ENCODE measurements around the gene LRMDA.

The LRMDA gene

DNA sequence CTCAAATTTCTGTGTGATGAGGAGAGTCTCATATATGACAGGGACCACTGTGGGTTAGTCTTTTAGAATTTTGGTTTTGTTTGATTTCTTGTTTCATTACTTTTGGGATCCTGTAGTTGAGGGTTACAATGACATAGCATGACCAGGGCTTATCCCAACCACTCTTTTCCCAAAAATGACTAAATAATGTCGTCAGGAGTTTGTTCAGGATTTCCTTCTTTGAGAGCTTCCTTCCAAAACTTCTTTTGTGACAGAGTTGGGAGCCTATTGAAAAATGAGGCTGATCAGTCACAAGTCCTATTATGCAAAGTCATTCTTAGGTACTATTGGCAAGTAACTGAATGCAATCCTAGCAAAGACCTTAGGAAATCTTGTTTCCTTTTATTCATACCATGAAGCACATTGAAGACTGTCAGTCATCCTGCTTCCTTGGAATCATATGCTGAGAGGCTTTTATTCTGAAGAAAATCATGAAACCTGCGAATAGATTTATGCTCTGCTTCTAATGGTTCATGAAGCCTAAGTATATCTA, 498.3 kb downstream of the LRMDA start:
- H3K9me3 Mint-ChIP-seq = no peaks in the 10 kb centered on the region
- H3K27me3 Mint-ChIP-seq = peaks cover 0 to 7% of the 10 kb centered on the region in 2 donors
- no peaks in the 10 kb centered on the region for H3K4me1 Mint-ChIP-seq (ENCODE audit: low read depth in 2 of 2)
- no peak overlapping the region for H3K27ac Mint-ChIP-seq
- DNase-seq (no peak), ATAC-seq (replicated peaks) (no peak)
- no peak overlapping the region for H3K4me3 Mint-ChIP-seq
- H3K36me3 Mint-ChIP-seq (ENCODE audit: insufficient read depth) = no peaks in the 10 kb centered on the region

DNA sequence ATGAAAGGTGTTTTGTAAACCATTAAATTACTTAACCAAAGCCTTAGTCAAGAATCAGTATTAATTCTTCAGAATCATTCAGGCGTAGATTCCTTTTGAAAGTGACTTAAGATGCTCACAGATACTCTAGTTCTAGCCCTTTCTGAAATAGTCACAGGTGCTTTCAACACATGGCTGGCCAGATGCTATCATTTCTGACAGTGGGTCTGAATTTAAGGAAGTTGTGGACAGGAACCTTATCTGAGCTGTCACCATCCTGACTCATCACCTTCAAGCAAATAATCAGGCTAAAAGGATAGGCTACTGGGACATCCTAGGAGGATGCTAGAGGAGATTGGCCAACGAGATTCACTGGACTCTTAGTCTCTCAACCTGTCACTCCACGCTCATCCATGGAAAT, 501.5 kb downstream of the LRMDA start:
- Mint-ChIP-seq H3K27me3 (peaks cover 0 to 16% of the 10 kb centered on the region in 2 donors), H3K36me3 (ENCODE audit: insufficient read depth) (no peaks in the 10 kb centered on the region), H3K9me3 (peaks cover 0 to 4% of the 10 kb centered on the region in 2 donors), H3K4me1 (ENCODE audit: low read depth in 2 of 2) (no peaks in the 10 kb centered on the region), H3K27ac (no peak overlapping the region), H3K4me3 (no peak overlapping the region)
- DNase-seq (no peak), ATAC-seq (replicated peaks) (no peak)

DNA sequence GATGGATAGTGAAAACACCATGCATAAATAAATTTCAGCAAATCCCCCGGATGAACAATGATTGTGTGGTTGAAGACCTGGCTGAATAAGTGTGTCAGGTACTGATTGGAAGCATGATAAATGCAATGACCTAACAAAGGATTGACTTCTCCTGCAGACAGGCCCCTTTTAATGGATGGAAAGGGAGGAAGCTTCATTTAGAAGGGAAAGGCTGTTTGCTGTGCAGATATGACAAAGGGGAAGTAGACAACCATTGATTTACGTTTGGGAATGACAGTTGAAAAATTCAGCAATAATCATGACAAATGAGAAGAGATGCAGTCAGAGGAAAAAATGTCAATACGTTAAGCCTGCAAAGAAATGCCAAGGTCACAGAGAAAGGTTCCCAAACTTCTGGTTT, 503.8 kb downstream of the LRMDA start:
- H3K36me3 Mint-ChIP-seq (ENCODE audit: insufficient read depth) = no peaks in the 10 kb centered on the region
- no peaks in the 10 kb centered on the region for H3K4me1 Mint-ChIP-seq (ENCODE audit: low read depth in 2 of 2)
- H3K27ac Mint-ChIP-seq = no peak overlapping the region
- ATAC-seq (replicated peaks) (no peak), DNase-seq (no peak)
- peaks cover 0 to 16% of the 10 kb centered on the region in 2 donors for H3K27me3 Mint-ChIP-seq
- no peak overlapping the region for H3K4me3 Mint-ChIP-seq
- peaks cover 0 to 4% of the 10 kb centered on the region in 2 donors for H3K9me3 Mint-ChIP-seq

DNA sequence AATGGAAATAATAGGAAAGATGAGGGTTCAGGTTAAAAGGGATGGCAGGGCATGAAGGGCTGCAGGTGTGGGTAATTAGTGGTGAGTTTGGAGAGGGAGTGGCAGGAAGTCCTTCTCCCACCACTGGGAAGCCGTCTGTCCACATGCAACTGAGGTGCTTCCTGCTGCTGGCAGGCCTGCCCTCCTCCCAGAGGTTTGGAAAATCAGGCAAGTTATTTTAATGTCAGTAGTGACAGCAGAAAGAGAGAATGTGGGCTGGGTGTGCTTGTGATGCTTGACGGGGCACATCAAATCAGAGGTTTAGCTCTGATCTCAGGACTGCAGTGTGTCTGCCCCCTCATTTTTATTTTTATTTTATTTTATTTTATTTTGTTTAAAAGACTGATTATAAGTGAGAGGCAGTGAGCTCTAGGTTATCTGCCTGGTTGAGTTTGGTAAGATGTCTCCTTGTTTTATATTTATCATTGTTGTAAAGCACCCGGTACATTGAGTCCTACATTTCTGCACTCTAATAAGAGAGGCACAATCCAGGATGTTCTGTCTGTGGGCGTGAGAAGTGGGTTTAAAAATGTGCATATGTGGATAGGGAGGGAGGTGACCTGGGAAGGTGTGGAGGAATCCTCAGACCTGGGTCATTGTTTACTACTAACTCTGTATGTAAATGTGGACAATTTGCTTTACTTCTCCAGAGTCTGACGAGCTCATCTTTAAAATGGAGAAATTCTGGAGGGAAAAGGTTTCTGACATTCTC, 504.4 kb downstream of the LRMDA start:
- H3K36me3 Mint-ChIP-seq (ENCODE audit: insufficient read depth) = no peaks in the 10 kb centered on the region
- peaks cover 0 to 4% of the 10 kb centered on the region in 2 donors for H3K9me3 Mint-ChIP-seq
- H3K4me3 Mint-ChIP-seq = no peak overlapping the region
- no peak overlapping the region for H3K27ac Mint-ChIP-seq
- H3K4me1 Mint-ChIP-seq (ENCODE audit: low read depth in 2 of 2) = no peaks in the 10 kb centered on the region
- DNase-seq = no peak
- H3K27me3 Mint-ChIP-seq = peaks cover 0 to 16% of the 10 kb centered on the region in 2 donors
- ATAC-seq (replicated peaks) = no peak

DNA sequence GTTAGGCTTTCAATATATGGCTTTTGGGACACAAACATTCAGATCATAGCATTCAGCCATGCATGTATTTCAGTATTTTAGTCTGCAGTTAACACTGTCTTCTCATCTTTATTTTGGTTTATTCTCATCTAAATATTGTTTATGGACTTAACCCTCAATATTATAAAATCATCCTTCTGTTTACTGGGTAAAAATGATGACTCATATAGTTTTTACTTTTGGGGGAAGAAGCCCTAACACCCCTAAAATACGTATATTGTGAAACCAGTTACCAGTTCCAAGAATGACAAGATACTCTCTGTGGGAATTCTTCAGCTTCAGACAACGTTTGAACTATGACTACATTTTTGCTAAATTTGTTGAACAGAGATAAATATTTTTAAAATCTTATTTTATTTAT, 505.4 kb downstream of the LRMDA start:
- Mint-ChIP-seq H3K4me3 (no peak overlapping the region), H3K4me1 (ENCODE audit: low read depth in 2 of 2) (no peaks in the 10 kb centered on the region), H3K27ac (no peak overlapping the region), H3K27me3 (peaks cover 0 to 16% of the 10 kb centered on the region in 2 donors), H3K9me3 (peaks cover 0 to 4% of the 10 kb centered on the region in 2 donors), H3K36me3 (ENCODE audit: insufficient read depth) (no peaks in the 10 kb centered on the region)
- ATAC-seq (replicated peaks) = no peak
- no peak for DNase-seq

DNA sequence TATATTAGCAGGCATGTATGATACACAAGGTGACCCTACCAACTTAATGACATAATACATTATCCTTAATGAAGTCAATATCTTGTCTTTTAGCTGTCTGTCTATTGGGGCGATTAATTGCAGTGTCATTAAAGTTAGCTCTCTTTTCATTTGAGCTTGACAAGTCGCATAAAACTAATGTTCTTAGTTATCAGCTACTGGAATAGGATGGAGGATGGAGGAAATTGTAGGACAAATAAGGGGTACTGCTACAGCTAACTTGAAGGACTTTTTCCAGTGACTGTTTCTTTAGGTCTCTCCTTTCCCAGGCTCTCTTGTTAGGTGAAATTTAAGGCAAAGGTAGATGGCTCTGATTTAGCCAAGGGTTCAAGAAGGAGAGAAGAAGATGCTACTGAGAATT, 506.4 kb downstream of the LRMDA start:
- no peak overlapping the region for H3K4me3 Mint-ChIP-seq
- H3K36me3 Mint-ChIP-seq (ENCODE audit: insufficient read depth) = no peaks in the 10 kb centered on the region
- H3K27me3 Mint-ChIP-seq = peaks cover 0 to 16% of the 10 kb centered on the region in 2 donors
- ATAC-seq (replicated peaks) (no peak), DNase-seq (no peak)
- H3K27ac Mint-ChIP-seq = no peak overlapping the region
- no peaks in the 10 kb centered on the region for H3K4me1 Mint-ChIP-seq (ENCODE audit: low read depth in 2 of 2)
- H3K9me3 Mint-ChIP-seq = peaks cover 0 to 6% of the 10 kb centered on the region in 2 donors

DNA sequence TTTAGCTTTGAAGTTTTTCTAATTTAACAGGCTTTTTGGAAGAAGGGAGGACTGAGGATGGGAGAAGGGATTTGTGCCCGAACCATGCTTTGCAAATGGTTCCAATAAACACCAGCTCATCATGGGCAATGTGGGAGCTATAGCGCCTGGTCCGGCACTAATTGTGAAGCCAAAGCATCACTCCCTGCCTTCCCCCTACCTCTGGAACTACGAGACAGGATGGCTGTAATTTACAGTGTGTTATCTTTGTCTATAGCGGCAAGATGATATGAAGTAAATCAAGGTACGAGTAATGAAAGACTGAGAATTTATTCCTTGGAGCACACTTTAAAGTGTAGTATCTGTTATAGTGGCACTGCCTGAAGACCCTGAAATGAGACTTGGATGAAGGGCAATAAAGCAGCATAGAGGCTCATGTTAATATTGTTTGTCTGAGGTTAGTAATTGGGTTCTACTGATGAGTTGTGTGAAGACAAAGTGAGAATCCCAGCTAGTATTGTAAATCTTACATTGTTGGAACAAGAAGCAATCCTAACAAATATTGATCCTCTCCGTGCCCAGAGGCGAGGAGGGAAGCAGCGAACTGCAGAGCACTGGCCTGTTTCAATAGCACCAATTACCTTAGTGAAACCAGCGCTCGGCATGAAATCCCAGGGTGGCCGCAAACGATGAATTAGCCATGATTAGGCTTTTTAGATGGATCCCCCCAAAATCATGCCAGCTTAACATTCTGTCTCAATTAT, 507.1 kb downstream of the LRMDA start:
- Mint-ChIP-seq H3K4me1 (ENCODE audit: low read depth in 2 of 2) (no peaks in the 10 kb centered on the region), H3K36me3 (ENCODE audit: insufficient read depth) (no peaks in the 10 kb centered on the region)
- no peak for ATAC-seq (replicated peaks)

DNA sequence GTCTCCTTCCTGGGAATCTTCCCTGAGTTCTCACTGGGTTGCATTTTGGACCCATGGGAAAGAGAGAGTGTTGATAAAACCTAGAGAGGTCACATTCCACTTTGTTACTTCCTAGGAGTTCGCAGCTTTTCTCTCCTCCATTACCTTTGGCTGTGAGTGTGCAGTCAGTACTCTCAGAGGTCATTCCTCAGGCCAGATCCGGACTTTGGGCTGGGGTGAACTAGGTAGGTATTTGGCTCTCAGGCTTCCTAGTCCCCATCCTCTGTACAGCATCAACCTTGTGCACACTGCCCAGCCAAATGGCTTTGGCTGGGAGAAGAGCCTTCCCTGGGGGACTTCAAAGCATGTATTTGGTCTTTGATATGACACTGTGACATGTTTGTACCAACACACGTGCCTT, 508.1 kb downstream of the LRMDA start:
- Mint-ChIP-seq H3K27me3 (peaks cover 0 to 11% of the 10 kb centered on the region in 2 donors), H3K4me1 (ENCODE audit: low read depth in 2 of 2) (no peaks in the 10 kb centered on the region), H3K4me3 (no peak overlapping the region), H3K36me3 (ENCODE audit: insufficient read depth) (no peaks in the 10 kb centered on the region), H3K27ac (no peak overlapping the region), H3K9me3 (peaks cover 0 to 6% of the 10 kb centered on the region in 2 donors)
- DNase-seq (no peak), ATAC-seq (replicated peaks) (no peak)

More for the DNA sequence above, 507.1 kb downstream of the LRMDA start:
- Mint-ChIP-seq H3K4me3 (no peak overlapping the region), H3K9me3 (peaks cover 0 to 6% of the 10 kb centered on the region in 2 donors), H3K27ac (no peak overlapping the region), H3K27me3 (peaks cover 0 to 16% of the 10 kb centered on the region in 2 donors)
- DNase-seq = no peak

DNA sequence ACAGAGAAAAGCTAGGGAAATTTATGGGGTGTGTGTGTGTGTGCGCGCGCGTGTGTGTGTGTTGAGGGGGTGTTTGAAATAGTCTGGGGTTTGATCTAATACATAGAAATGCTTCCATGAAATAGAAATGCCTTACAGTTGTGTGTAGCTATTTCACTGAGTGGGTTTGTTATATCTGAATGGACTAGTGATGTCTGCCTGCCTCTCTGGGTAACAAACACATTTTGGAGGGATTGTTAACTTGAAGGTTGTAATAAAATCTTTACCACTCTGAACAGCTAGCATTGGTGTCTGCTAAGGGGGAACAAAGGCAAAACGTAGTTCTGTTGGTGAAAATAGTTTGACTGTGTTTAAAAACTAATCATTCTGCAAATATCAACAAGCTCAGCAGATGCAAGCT, 509.3 kb downstream of the LRMDA start:
- no peak for DNase-seq
- H3K4me3 Mint-ChIP-seq = no peak overlapping the region
- H3K27ac Mint-ChIP-seq = no peak overlapping the region
- H3K9me3 Mint-ChIP-seq = peaks cover 0 to 11% of the 10 kb centered on the region in 2 donors
- ATAC-seq (replicated peaks) = no peak
- H3K4me1 Mint-ChIP-seq (ENCODE audit: low read depth in 2 of 2) = no peaks in the 10 kb centered on the region
- no peaks in the 10 kb centered on the region for H3K36me3 Mint-ChIP-seq (ENCODE audit: insufficient read depth)
- H3K27me3 Mint-ChIP-seq = no peaks in the 10 kb centered on the region

DNA sequence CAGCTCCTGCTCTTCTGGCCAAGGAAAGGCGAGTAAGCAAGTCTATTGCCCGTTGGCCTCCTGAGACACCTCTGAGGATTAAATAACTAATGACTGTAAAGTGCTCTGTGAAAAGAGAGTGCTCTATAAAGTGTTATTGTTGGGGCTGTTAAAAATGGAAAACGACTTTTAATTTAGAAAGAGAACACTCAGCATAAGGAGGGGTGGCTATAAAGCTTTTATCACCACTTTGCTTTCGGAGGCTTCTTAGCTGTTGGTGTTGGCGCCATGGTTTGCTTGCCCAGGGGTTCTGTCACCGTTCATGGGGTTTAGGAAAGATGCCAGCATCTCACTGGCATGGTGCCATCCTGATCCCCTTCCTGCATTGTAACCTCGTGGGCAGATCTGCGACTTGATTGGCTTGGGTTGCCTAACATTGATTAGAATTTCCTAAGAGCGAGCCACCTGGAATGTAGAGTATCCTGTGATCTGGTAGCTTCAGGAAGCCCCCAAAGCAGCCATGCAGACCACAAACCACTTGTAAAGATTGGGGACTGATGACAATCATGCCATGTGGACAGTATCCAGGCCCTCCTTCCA, 509.9 kb downstream of the LRMDA start:
- Mint-ChIP-seq H3K4me1 (ENCODE audit: low read depth in 2 of 2) (no peaks in the 10 kb centered on the region), H3K36me3 (ENCODE audit: insufficient read depth) (no peaks in the 10 kb centered on the region), H3K4me3 (no peak overlapping the region), H3K27ac (no peak overlapping the region), H3K27me3 (no peaks in the 10 kb centered on the region), H3K9me3 (peaks cover 0 to 11% of the 10 kb centered on the region in 2 donors)
- ATAC-seq (replicated peaks) = no peak
- no peak for DNase-seq

DNA sequence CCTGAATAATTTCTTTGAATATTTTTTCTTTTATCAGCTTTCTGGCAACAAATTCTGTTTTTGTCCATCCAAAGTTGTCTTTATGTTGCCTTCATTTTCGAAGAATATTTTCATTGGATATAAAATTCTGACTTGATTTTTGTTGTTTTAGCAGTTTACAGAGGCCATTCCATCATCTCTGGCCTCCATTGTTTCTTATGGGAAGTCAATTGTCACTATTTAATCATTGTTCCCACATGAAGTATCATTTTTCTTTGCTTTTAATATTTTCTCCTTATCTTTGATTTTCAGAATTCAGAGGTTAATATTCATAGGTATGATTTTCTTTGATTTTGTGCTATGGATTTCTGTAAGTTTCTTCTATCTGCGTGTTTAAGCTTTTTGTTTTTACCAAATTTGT, 512.6 kb downstream of the LRMDA start:
- peaks cover 0 to 6% of the 10 kb centered on the region in 2 donors for H3K9me3 Mint-ChIP-seq
- H3K4me1 Mint-ChIP-seq (ENCODE audit: low read depth in 2 of 2) = no peaks in the 10 kb centered on the region
- DNase-seq (no peak), ATAC-seq (replicated peaks) (no peak)
- H3K4me3 Mint-ChIP-seq = no peak overlapping the region
- H3K36me3 Mint-ChIP-seq (ENCODE audit: insufficient read depth) = no peaks in the 10 kb centered on the region
- no peaks in the 10 kb centered on the region for H3K27me3 Mint-ChIP-seq
- no peak overlapping the region for H3K27ac Mint-ChIP-seq

DNA sequence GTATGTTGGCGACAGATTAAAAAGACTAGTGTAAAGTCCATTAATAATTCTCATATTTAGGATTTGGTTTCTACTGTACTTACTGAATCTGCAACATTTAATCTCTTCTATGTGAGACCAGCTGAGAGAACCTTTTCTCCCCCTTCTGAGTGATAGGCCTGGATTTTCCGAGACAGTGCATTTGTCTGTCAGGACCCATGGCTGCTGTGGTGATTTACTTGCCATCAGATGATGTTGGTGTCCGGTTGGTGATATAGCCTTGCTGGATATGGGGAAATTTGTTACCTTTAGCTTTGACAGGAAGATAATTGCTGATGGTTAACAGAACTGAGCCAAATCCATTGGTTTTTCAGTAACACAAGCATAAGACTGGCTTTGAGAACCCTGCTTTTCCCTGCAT, 517.2 kb downstream of the LRMDA start:
- no peak for DNase-seq
- Mint-ChIP-seq H3K36me3 (ENCODE audit: insufficient read depth) (no peaks in the 10 kb centered on the region), H3K27ac (no peak overlapping the region), H3K9me3 (peaks cover 8 to 13% of the 10 kb centered on the region in 2 donors), H3K27me3 (no peaks in the 10 kb centered on the region), H3K4me1 (ENCODE audit: low read depth in 2 of 2) (no peaks in the 10 kb centered on the region), H3K4me3 (no peak overlapping the region)
- ATAC-seq (replicated peaks) = no peak

DNA sequence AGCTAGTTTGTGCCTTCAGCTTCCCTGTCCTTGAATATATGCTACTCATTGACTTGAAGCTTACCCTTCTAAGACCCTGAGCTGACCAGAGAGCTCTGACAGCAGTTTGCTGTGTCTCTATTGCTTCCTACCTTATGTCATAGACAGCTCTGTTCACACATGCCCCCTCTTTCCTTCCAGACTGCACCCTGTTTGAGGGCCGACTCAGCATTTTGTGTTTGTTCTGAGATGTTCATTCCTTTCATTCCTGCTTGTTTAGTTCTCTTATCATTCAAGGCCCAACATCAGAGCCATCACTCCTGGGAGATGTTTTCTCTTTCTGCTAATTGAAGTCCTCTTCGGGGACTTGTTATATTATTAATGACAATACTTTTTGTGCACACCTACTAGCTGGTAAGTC, 518.9 kb downstream of the LRMDA start:
- H3K36me3 Mint-ChIP-seq (ENCODE audit: insufficient read depth) = no peaks in the 10 kb centered on the region
- peaks cover 4 to 13% of the 10 kb centered on the region in 2 donors for H3K9me3 Mint-ChIP-seq
- DNase-seq (no peak), ATAC-seq (replicated peaks) (no peak)
- H3K27ac Mint-ChIP-seq = no peak overlapping the region
- no peak overlapping the region for H3K4me3 Mint-ChIP-seq
- H3K4me1 Mint-ChIP-seq (ENCODE audit: low read depth in 2 of 2) = no peaks in the 10 kb centered on the region
- H3K27me3 Mint-ChIP-seq = no peaks in the 10 kb centered on the region
